NT2/D1 (cell line): Measurements from ENCODE around the gene ME2.
"Not testable (repeated sequence)": the region's sequence is repeated elsewhere in the genome, so short reads cannot be mapped to it uniquely, and the experiment has no call there.

ENCODE experiments used
- DNase-seq: peaks from one replicate; pipeline ENCODE4 v3.0.0-alpha.2; 2011; ENCODE audit warnings: low read depth, low spot score
- H3K27me3 ChIP-seq: 2 replicates; pipeline ENCODE4 v1.6.0; 2011; ENCODE audit warnings: mild to moderate bottlenecking; ENCODE audit not compliant: insufficient read length, insufficient read depth
- H3K36me3 ChIP-seq: 2 replicates; pipeline ENCODE4 v1.6.1; 2011; ENCODE audit warnings: mild to moderate bottlenecking, low read length, mixed read lengths; ENCODE audit not compliant: insufficient read depth, insufficient read length
- H3K4me1 ChIP-seq: 2 replicates; pipeline ENCODE4 v1.5.1; 2011; ENCODE audit not compliant: insufficient read depth, insufficient read length
- H3K4me3 ChIP-seq: 2 replicates; pipeline ENCODE4 v1.5.1; 2011; ENCODE audit warnings: low read depth; ENCODE audit not compliant: insufficient read length
- H3K9ac ChIP-seq: 2 replicates; pipeline ENCODE4 v1.6.0; 2011; ENCODE audit warnings: low read depth; ENCODE audit not compliant: insufficient read length
- H3K9me3 ChIP-seq: 2 replicates; pipeline ENCODE4 v1.5.1; 2011; ENCODE audit warnings: mild to moderate bottlenecking, low read length; ENCODE audit not compliant: insufficient read depth
- SUZ12 ChIP-seq: IDR thresholded peaks from 2 replicates; pipeline ENCODE4 v1.6.1; 2011; ENCODE audit not compliant: insufficient read length, insufficient read depth; ENCODE audit errors: extremely low read depth
- YY1 ChIP-seq: IDR thresholded peaks from 2 replicates; pipeline ENCODE4 v1.6.1; 2011; ENCODE audit not compliant: insufficient read length, insufficient read depth
- ZNF274 ChIP-seq: IDR thresholded peaks from 2 replicates; pipeline ENCODE4 v1.6.1; 2011; ENCODE audit warnings: mild to moderate bottlenecking, low read depth, low read length

The ME2 gene

DNA sequence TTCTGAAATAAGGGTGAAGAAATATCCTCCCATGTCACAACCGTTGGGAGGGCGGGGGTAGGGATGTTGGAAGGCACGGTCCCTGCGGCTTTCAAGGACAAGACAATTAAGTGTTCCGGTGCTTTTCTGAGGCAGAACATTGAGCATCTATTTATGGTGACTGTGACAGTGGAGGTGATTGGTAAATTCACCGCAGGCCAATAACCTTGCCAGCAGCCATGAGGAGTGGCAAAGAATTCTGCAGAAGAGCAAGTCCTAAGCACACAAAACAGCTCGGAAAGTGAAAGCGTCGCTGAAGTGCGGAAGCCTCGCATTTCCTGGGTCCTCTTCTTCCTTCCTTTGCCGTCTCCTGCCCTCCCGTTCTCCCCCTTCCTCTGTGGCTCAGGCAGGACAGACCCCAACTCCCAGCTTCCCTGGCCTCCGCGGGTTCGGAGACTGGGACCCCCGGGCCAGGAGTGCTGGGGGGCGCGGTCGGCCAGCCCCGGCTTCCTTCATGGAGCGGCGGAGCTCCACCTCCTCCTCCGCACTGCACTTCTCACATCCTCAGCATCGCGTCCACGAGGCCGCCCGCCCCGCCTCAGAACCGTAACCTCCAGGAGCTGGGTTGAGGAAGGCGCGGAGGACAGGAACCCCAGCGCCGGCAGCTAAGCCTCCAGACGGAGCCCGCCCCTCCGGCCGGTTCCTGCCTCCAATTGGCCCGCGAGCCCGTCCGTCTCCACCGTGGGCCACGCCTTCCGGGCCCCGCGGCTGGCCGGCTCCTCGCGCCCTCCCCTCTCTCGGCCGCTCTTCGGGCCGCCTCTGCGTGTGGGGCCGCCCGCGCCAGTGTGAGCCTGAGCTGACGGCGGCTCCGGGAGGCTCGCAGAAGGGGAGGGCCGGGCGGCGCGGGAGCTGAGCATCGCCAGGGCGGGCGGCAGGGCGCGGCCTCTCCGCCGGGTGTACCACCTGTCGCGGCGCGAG lies at the start of gene ME2:
ME2 (plus strand) TSS at position 774 of the 957 bp plus-strand sequence. CDS start 16,703 bp downstream, outside the sequence.
- Histone ChIP-seq H3K27me3 (no peaks in the 10 kb centered on the region), H3K36me3 (no peaks in the 10 kb centered on the region), H3K9me3 (no peaks in the 10 kb centered on the region), H3K4me3 (peak within 1 kb of the TSS; percentile 69), H3K4me1 (peaks cover 2% of the 10 kb centered on the region), H3K9ac (peak within 1 kb of the TSS; percentile 85)
- DNase-seq = peak; percentile 71
- TF ChIP-seq YY1 = no peak
- no peak for TF ChIP-seq ZNF274
- no peak for TF ChIP-seq SUZ12

DNA sequence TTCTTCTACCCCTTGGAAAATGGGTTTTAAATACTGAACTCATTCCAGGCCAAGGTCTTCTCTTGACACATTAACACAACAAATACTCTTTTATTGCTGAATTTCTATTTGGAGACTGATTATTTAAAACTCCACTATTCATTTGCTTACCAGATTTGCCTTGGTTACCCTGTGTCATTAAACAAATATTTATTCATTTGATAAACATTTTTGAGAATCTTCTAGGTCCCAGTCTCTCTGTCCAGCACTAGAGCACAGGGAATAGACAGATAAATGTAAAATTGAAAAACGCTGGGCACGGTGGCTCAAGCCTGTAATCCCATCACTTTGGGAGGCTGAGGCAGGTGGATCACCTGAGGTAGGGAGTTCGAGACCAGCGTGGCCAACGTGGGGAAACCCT lies 49.3 kb upstream of the ME2 start:
- H3K4me3 ChIP-seq = no peak overlapping the region
- no peaks in the 10 kb centered on the region for H3K27me3 ChIP-seq
- H3K4me1 ChIP-seq = no peaks in the 10 kb centered on the region
- no peaks in the 10 kb centered on the region for H3K9me3 ChIP-seq
- no peak overlapping the region for H3K9ac ChIP-seq
- H3K36me3 ChIP-seq = no peaks in the 10 kb centered on the region
- no peak for DNase-seq
- TF ChIP-seq YY1 (no peak), SUZ12 (no peak), ZNF274 (no peak)

DNA sequence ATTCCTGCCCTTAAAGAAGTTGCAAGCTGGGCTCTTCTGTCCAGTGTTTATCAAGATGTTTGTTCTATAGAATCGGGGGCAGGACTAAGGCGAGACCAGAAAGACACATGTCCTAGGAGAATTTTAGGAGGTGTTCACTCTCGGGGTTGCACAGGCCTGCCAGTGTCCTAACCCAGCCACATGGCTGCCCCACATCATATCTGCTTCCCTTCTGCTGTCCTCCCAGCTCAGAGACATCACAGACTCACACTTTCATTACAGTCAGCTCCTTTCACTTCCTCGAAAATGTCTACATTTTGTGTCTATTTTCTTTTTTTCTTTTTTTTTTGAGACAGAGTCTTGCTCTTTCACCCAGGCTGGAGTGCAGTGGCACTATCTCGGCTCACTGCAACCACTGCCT lies 48.4 kb upstream of the ME2 start:
- Histone ChIP-seq H3K4me3 (no peak overlapping the region), H3K9ac (no peak overlapping the region), H3K27me3 (no peaks in the 10 kb centered on the region), H3K4me1 (no peaks in the 10 kb centered on the region), H3K36me3 (no peaks in the 10 kb centered on the region), H3K9me3 (no peaks in the 10 kb centered on the region)
- TF ChIP-seq YY1 (no peak), ZNF274 (no peak), SUZ12 (no peak)
- no peak for DNase-seq

DNA sequence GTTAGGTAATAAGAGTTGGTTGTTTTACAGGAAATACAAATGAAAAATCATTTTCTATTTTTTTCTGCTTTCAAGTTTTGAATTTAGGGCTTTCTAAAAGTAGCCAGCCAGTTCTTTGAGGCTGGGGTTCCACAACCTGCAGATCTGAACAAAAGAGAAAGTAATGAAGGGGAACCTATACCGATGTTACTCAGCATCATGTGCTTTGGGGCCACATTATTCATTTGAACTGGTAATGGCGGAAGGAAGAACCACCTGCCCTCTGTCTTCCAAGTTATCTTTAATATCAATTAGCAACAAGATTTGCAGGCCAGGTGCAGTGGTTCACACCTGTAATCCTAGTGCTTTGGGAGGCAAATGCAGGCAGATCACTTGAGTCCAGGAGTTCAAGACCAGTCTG lies 46.2 kb upstream of the ME2 start:
- Histone ChIP-seq H3K27me3 (no peaks in the 10 kb centered on the region), H3K4me1 (no peaks in the 10 kb centered on the region), H3K36me3 (no peaks in the 10 kb centered on the region), H3K9me3 (no peaks in the 10 kb centered on the region), H3K9ac (no peak overlapping the region), H3K4me3 (no peak overlapping the region)
- no peak for DNase-seq
- no peak for TF ChIP-seq SUZ12
- TF ChIP-seq ZNF274 = no peak
- no peak for TF ChIP-seq YY1

DNA sequence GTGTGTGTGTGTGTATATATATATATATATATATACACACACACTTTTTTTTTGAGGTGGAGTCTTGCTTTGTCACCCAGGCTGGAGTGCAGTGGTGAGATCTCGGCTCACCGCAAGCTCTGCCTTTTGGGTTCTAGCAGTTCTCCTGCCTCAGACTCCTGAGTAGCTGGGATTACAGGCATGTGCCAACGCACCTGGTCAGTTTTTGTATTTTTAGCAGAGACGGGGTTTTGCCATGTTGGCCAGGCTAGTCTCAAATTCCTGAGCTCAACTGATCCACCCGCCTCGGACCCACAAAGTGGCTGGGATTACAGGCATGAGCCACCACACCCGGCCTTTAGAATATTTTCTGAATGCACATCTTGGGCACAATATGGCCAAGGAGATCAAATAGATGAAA lies 45.4 kb upstream of the ME2 start:
- H3K4me3 ChIP-seq, H3K9me3 ChIP-seq, H3K9ac ChIP-seq, H3K36me3 ChIP-seq, DNase-seq, H3K27me3 ChIP-seq, H3K4me1 ChIP-seq: not testable (repeated sequence)

DNA sequence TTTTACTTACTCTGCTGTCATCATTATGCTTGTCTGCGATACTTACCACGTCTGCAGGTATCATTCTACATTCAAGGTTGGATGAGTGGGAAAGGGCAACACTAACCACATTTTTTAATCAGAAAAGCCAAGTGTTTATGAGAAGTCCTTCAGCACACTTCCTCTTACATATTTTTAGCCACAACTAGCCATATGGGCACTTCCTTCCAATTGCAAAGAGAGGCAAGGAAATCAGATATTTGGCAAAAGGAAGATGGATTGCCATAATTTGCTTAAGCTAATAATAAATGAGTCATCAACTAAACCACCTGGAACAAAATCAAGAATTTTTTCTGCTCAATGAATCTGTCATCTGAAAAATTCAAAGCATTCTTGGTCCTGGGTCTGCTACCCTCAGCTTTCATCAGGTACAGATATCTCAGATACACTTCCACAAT lies 42.4 kb upstream of the ME2 start:
- no peak for DNase-seq
- H3K9ac ChIP-seq = no peak overlapping the region
- H3K9me3 ChIP-seq = no peaks in the 10 kb centered on the region
- H3K4me3 ChIP-seq = no peak overlapping the region
- no peaks in the 10 kb centered on the region for H3K4me1 ChIP-seq
- TF ChIP-seq ZNF274 (no peak), SUZ12 (no peak), YY1 (no peak)
- H3K36me3 ChIP-seq = no peaks in the 10 kb centered on the region
- H3K27me3 ChIP-seq = no peaks in the 10 kb centered on the region

DNA sequence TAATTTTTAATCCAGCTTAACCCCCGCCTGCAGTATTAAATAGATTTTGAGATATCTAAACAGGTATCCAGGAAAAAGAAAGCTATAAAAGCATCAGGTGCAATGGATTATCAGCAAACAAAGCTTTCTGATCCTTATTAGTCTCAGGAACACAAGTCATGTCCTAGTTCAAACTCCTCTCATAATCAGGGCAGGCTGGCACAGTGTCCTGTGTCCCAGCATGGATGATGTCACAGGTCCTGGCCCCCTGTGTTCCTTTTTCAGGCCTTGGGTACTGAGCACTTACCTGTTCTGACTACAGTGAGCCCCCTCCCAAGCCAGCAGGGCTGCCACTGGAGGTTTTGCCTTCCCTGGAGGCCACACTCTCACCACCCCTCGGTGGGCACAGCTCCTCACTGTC lies 39.6 kb upstream of the ME2 start:
- Histone ChIP-seq H3K36me3 (no peaks in the 10 kb centered on the region), H3K9ac (no peak overlapping the region), H3K27me3 (no peaks in the 10 kb centered on the region), H3K9me3 (no peaks in the 10 kb centered on the region), H3K4me1 (no peaks in the 10 kb centered on the region), H3K4me3 (no peak overlapping the region)
- DNase-seq = no peak
- TF ChIP-seq YY1 = no peak
- no peak for TF ChIP-seq ZNF274
- TF ChIP-seq SUZ12 = no peak
